Measurements from ENCODE around the gene MSL2.

DNA sequence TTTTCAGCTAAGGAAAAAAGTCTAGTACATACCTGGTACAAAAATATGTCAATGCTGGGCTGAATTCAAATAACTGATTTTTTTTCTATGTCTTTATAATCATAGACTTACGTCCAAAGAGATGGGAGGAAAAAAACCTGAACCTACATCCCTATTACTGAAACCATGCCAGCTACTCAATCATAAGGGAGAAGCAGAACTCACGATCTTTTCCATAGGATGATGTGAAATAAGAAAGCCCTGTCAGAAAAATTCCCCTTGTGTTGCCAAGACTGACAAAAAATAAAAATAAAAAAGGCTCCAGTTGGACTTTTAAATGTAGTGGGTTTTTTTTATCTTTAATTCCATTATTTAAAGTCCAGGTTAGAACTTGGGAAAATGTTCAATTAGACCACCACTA lies 3.3 kb downstream of the MSL2 start:
- TF ChIP-seq, protein P1, sequence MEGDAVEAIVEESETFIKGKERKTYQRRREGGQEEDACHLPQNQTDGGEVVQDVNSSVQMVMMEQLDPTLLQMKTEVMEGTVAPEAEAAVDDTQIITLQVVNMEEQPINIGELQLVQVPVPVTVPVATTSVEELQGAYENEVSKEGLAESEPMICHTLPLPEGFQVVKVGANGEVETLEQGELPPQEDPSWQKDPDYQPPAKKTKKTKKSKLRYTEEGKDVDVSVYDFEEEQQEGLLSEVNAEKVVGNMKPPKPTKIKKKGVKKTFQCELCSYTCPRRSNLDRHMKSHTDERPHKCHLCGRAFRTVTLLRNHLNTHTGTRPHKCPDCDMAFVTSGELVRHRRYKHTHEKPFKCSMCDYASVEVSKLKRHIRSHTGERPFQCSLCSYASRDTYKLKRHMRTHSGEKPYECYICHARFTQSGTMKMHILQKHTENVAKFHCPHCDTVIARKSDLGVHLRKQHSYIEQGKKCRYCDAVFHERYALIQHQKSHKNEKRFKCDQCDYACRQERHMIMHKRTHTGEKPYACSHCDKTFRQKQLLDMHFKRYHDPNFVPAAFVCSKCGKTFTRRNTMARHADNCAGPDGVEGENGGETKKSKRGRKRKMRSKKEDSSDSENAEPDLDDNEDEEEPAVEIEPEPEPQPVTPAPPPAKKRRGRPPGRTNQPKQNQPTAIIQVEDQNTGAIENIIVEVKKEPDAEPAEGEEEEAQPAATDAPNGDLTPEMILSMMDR (IDR thresholded peaks at IDR 0.05): no peak
- no peak for TF ChIP-seq POLR2A (IDR thresholded peaks at IDR 0.05)
- no peak for TF ChIP-seq EP300 (IDR thresholded peaks at IDR 0.05)
- no peak for TF ChIP-seq POLR2AphosphoS5 (IDR thresholded peaks at IDR 0.05)
